ENCODE results near the gene RBM19.

RBM19 gene

GRCh38 chr12:113900716-113901115 lies 65.4 kb downstream of the RBM19 start:
- no peak for DNase-seq

- peak; percentile 92 for DNase-seq
Measured at GRCh38 chr12:113899561-113900471, 66.3 kb downstream of the RBM19 start.

- DNase-seq = no peak
Measured at GRCh38 chr12:113899042-113899560, 67.0 kb downstream of the RBM19 start.

- DNase-seq = no peak
Measured at GRCh38 chr12:113898466-113898865, 67.7 kb downstream of the RBM19 start.

- DNase-seq = no peak
Measured at GRCh38 chr12:113897406-113897805, 68.7 kb downstream of the RBM19 start.

GRCh38 chr12:113896841-113897240 lies 69.3 kb downstream of the RBM19 start:
- DNase-seq = no peak

GRCh38 chr12:113896194-113896593 lies 69.9 kb downstream of the RBM19 start:
- no peak for DNase-seq

GRCh38 chr12:113895176-113895575 lies 70.9 kb downstream of the RBM19 start:
- DNase-seq = no peak

- DNase-seq = no peak
Measured at GRCh38 chr12:113894697-113895096, 71.4 kb downstream of the RBM19 start.

GRCh38 chr12:113893221-113893620 lies 72.9 kb downstream of the RBM19 start:
- DNase-seq = no peak

- DNase-seq = no peak
Measured at GRCh38 chr12:113892556-113892955, 73.6 kb downstream of the RBM19 start.

GRCh38 chr12:113891739-113892520 lies 74.2 kb downstream of the RBM19 start:
- no peak for DNase-seq

GRCh38 chr12:113891167-113891692 lies 74.9 kb downstream of the RBM19 start:
- no peak for DNase-seq

GRCh38 chr12:113889891-113890581 lies 76.1 kb downstream of the RBM19 start:
- DNase-seq = no peak

GRCh38 chr12:113889076-113889475 lies 77.0 kb downstream of the RBM19 start:
- DNase-seq = no peak

- DNase-seq = no peak
Measured at GRCh38 chr12:113888435-113888834, 77.7 kb downstream of the RBM19 start.

GRCh38 chr12:113887906-113888305 lies 78.2 kb downstream of the RBM19 start:
- no peak for DNase-seq

- no peak for DNase-seq
Measured at GRCh38 chr12:113886721-113887120, 79.4 kb downstream of the RBM19 start.

GRCh38 chr12:113884392-113884791 lies 81.7 kb downstream of the RBM19 start:
- no peak for DNase-seq

- no peak for DNase-seq
Measured at GRCh38 chr12:113882690-113883089, 83.4 kb downstream of the RBM19 start.

GRCh38 chr12:113880988-113881962 lies 84.8 kb downstream of the RBM19 start:
- DNase-seq = no peak

GRCh38 chr12:113880326-113880725 lies 85.8 kb downstream of the RBM19 start:
- DNase-seq = no peak

Measured in DMS53 (cell line).